ENCODE measurements around the gene PARD6G.
"Not testable (repeated sequence)": the region's sequence is repeated elsewhere in the genome, so short reads cannot be mapped to it uniquely, and the experiment has no call there.

PARD6G gene

DNA sequence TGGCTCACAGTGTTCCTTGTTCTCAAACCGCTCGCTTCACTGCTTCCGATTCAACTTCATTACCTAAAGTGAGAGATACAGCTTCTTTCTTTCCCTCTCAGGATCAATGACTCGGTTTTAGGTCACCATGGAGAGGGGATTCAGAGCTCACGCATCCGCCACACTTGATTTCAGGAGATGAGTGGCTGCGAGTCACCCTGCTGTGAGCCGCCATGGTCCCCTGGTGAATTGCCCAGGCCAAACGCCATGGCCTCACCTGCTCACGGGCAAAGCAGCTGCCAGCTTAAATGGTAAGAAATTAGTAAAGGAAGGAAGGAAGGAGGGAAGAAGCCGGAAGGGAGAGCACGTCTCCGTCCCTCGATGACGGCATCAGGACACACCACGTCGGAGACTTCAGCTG is 77.7 kb downstream of the PARD6G start:
- no peak overlapping the region for H3K4me3 Mint-ChIP-seq
- no peak overlapping the region for H3K27ac Mint-ChIP-seq
- peaks cover 3% of the 10 kb centered on the region for H3K4me1 Mint-ChIP-seq
- ATAC-seq (ENCODE audit: low read depth) (no peak), DNase-seq (ENCODE audit: low spot score in 2 of 2) (no peak)
- H3K9me3 Mint-ChIP-seq: peaks cover 4% of the 10 kb centered on the region
- peaks cover 19% of the 10 kb centered on the region for H3K27me3 Mint-ChIP-seq
- H3K36me3 Mint-ChIP-seq: peaks cover 4% of the 10 kb centered on the region

DNA sequence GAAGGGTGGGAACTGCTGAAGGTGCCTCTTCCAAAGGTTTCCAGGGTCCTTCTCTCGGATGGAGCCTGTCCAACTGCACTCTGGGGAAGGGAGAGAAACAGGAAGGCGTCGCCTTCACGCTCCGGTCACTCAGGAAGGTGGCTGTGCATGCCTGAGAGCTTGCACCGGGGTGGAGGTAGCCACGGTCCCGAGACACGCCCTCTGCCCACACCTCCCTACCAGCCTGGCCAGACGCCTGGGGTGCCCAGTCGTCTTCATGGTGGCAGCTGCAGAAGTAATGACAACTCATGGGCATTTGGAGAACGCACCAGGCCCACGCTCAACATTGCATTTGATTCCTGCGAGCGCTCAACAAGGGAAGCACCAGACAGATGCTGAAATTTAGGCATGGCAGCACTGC is 78.3 kb downstream of the PARD6G start:
- H3K36me3 Mint-ChIP-seq: peaks cover 9% of the 10 kb centered on the region
- H3K9me3 Mint-ChIP-seq: peaks cover 8% of the 10 kb centered on the region
- H3K27me3 Mint-ChIP-seq: peaks cover 18% of the 10 kb centered on the region
- ATAC-seq (ENCODE audit: low read depth) (no peak), DNase-seq (ENCODE audit: low spot score in 2 of 2) (no peak)
- no peak overlapping the region for H3K27ac Mint-ChIP-seq
- H3K4me1 Mint-ChIP-seq: peaks cover 3% of the 10 kb centered on the region
- no peak overlapping the region for H3K4me3 Mint-ChIP-seq

DNA sequence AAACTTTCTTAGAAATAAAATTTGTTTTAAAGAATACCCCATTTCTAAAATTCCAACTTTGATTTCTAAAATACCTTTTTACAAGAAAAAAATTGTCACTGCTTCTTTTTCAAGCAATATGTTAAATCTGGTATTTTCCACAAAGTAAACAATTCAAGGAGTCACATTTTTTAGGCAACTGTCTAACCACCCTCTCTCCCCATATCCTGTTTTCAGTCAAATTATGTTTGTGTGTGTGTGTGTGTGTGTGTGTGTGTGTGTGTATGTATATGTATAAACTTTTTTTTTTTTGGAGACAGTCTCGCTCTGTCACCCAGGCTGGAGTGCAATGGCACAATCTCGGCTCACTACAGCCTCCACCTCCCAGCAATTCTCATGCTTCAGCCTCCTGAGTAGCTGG is 79.0 kb downstream of the PARD6G start:
- Mint-ChIP-seq H3K9me3 (peaks cover 8% of the 10 kb centered on the region), H3K27ac (no peak overlapping the region), H3K27me3 (peaks cover 18% of the 10 kb centered on the region), H3K36me3 (peaks cover 9% of the 10 kb centered on the region), H3K4me3 (no peak overlapping the region), H3K4me1 (peaks cover 3% of the 10 kb centered on the region)
- no peak for ATAC-seq (ENCODE audit: low read depth)
- no peak for DNase-seq (ENCODE audit: low spot score in 2 of 2)

DNA sequence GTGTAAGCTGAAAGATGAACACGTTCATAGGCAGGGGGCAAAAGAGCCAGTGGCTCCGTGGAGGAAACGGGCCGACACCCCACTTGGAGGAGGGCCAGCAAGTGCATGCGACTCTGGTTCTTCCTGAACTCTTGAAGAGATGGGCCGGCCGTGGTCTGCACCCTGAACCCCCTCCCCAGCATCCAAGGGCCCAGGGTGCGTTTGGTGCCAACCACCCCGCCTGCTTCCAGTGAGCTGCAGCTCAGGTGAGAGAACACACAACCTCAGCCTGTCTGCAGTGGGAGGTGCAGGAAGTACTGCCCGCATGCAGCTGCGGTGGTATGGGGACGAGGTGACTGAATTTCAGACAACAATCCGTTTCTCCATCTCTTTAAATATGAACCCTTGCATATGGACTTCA is 79.4 kb downstream of the PARD6G start:
- no peak for ATAC-seq (ENCODE audit: low read depth)

DNA sequence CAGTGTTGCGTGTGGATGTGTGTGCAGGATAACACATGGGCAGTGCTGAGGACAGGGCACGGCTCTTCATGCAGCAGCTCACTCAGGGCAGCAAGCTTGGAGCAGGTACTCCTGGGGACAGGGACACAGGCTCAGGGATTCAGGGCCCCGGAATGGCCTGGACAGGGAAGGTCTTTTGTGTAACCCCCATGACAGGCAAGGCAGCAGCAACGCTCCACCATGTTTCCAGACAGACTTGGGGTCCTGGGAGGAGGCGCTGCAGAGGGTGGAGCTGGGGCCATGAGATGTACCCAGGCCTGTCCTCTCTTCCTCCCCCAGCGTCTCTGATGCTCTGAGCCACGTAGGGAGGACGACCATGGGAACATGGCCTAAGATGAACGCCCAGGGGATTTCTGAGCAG is 80.0 kb downstream of the PARD6G start:
- H3K27me3 Mint-ChIP-seq: peaks cover 17% of the 10 kb centered on the region
- no peak overlapping the region for H3K27ac Mint-ChIP-seq
- H3K9me3 Mint-ChIP-seq: peaks cover 8% of the 10 kb centered on the region
- H3K4me1 Mint-ChIP-seq: peaks cover 3% of the 10 kb centered on the region
- ATAC-seq (ENCODE audit: low read depth) (no peak), DNase-seq (ENCODE audit: low spot score in 2 of 2) (no peak)
- H3K4me3 Mint-ChIP-seq: no peak overlapping the region
- H3K36me3 Mint-ChIP-seq: peaks cover 11% of the 10 kb centered on the region

More for the DNA sequence above, 79.4 kb downstream of the PARD6G start:
- DNase-seq (ENCODE audit: low spot score in 2 of 2): no peak
- peaks cover 8% of the 10 kb centered on the region for H3K9me3 Mint-ChIP-seq
- H3K27ac Mint-ChIP-seq: no peak overlapping the region
- H3K4me3 Mint-ChIP-seq: no peak overlapping the region
- H3K4me1 Mint-ChIP-seq: peaks cover 3% of the 10 kb centered on the region
- H3K27me3 Mint-ChIP-seq: peaks cover 16% of the 10 kb centered on the region
- H3K36me3 Mint-ChIP-seq: peaks cover 9% of the 10 kb centered on the region

DNA sequence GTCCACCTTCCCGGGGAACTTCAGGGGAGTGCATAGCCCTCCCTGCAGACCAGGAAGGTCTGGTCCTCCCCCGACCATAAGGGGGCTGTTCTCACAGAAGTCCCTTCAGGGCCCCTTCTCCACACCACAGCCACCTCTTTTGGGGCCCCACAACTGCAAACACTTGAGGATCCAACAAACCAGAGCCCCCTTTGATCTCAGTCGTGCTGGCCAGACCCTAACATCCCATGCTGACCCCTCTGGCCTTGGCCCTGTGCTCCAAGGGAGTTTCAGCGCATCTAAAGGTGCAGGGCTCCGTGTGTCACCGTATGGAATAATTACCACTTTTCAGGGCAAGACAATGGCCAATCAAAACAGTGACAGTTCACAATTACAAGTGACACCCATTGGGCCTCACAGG is 80.6 kb downstream of the PARD6G start:
- H3K4me1 Mint-ChIP-seq: peaks cover 3% of the 10 kb centered on the region
- peaks cover 16% of the 10 kb centered on the region for H3K27me3 Mint-ChIP-seq
- ATAC-seq (ENCODE audit: low read depth): no peak
- H3K4me3 Mint-ChIP-seq: no peak overlapping the region
- H3K27ac Mint-ChIP-seq: no peak overlapping the region
- no peak for DNase-seq (ENCODE audit: low spot score in 2 of 2)
- H3K36me3 Mint-ChIP-seq: peaks cover 11% of the 10 kb centered on the region
- H3K9me3 Mint-ChIP-seq: peaks cover 8% of the 10 kb centered on the region

DNA sequence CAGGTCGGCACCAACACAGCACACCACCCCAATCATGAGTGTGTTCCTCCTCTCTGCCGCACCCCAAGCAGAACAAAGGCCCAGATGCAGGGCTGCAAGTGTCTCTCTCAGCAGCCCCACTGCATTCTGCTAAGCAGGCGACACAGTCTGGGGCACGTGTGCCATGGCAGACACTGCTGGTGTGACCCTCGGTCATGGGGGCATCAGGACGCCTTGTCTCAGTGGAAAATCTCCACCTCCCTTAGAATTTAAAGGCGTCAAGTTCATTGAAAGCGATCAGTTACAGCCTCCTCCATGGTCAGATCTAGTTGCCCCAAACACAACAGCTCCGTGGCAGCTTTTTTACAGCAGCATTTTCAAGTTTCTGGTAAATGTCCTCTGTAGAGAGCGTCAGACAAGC is 81.1 kb downstream of the PARD6G start:
- peaks cover 11% of the 10 kb centered on the region for H3K36me3 Mint-ChIP-seq
- H3K4me3 Mint-ChIP-seq: no peak overlapping the region
- no peaks in the 10 kb centered on the region for H3K4me1 Mint-ChIP-seq
- H3K27ac Mint-ChIP-seq: no peak overlapping the region
- DNase-seq (ENCODE audit: low spot score in 2 of 2) (no peak), ATAC-seq (ENCODE audit: low read depth) (no peak)
- H3K9me3 Mint-ChIP-seq: peaks cover 8% of the 10 kb centered on the region
- H3K27me3 Mint-ChIP-seq: peaks cover 13% of the 10 kb centered on the region

DNA sequence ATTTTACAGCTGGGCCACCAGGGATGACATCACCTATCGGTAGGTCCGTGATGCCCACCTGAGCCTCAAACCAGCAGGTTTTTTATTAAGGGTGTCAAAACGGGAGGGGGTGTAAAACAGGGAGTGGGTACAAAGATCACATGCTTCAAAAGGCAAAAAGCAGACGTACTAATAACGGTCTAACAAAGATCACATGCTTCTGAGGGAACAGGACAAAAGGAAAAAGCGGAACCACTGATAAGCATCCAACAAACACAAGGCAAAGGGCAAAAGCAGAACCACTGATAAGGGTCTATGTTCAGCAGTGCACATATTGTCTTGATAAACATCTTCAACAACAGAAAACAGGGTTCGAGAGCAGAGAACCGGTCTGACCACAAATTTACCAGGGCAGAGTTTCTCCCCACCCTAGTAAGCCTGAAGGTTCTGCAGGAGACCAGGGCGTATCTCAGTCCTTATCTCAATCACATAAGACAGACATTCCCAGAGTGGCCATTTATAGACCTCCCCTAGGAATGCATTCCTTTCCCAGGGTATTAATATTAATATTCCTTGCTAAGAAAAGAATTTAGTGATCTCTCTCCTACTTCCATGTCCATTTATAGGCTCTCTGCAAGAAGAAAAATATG is 82.5 kb downstream of the PARD6G start:
- ATAC-seq (ENCODE audit: low read depth); H3K27ac Mint-ChIP-seq; H3K4me1 Mint-ChIP-seq; H3K4me3 Mint-ChIP-seq; H3K27me3 Mint-ChIP-seq; DNase-seq (ENCODE audit: low spot score in 2 of 2); H3K9me3 Mint-ChIP-seq: not testable (repeated sequence)
- peaks cover 11% of the 10 kb centered on the region for H3K36me3 Mint-ChIP-seq

DNA sequence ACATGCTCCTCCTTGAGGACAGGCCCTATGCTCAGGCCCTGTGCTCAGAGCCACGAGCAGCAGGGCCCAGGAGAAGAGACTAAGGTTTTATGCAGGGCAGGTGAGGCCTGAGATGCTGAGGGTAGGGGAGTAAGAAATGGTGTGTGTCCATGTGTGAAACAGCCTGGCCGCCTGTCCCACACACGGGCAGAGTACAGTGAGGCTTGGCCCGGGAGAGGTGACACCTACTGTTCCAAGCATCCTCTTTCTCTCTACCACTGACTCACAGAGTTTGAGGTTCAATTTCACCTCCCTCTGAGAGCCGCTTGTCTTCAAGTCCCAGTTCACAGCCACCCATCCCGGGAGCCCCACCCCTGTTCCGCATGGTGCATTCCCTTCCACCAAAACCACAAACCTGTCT is 84.1 kb downstream of the PARD6G start:
- Mint-ChIP-seq H3K27me3 (peaks cover 4% of the 10 kb centered on the region), H3K36me3 (peaks cover 11% of the 10 kb centered on the region), H3K4me1 (no peaks in the 10 kb centered on the region), H3K27ac (no peak overlapping the region), H3K4me3 (no peak overlapping the region), H3K9me3 (peaks cover 8% of the 10 kb centered on the region)
- DNase-seq (ENCODE audit: low spot score in 2 of 2) (no peak), ATAC-seq (ENCODE audit: low read depth) (no peak)

DNA sequence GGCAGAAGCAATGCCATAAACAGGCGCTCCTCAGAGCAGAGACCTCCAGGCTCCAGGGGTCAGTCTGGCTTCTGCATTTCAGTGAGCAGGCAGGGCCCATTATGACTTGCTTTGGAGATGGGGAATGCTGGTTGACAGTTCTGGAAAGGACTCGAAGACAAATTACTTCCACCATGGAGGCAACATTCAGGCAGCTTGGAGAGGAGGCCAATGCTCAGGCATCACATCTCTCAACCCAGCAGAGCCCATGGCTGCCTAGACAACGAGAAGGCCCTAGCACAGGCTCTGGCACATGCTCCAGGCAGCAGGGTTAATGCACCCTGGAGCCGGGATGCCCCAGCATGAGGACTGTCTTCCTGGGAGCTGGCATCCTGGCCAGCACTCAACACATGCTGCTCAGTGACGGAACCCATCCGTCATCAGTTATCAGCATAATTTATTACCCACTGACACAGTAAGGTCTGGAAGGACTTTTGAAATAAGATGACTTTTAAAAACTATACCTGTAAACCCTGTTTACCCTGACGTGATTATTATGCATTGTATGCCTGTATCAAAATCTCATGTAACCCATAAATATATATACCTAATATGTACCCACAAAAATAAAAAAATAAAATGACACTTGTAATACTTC is 85.4 kb downstream of the PARD6G start:
- Mint-ChIP-seq H3K4me1 (no peaks in the 10 kb centered on the region), H3K27me3 (peaks cover 5% of the 10 kb centered on the region)
- ATAC-seq (ENCODE audit: low read depth): no peak

DNA sequence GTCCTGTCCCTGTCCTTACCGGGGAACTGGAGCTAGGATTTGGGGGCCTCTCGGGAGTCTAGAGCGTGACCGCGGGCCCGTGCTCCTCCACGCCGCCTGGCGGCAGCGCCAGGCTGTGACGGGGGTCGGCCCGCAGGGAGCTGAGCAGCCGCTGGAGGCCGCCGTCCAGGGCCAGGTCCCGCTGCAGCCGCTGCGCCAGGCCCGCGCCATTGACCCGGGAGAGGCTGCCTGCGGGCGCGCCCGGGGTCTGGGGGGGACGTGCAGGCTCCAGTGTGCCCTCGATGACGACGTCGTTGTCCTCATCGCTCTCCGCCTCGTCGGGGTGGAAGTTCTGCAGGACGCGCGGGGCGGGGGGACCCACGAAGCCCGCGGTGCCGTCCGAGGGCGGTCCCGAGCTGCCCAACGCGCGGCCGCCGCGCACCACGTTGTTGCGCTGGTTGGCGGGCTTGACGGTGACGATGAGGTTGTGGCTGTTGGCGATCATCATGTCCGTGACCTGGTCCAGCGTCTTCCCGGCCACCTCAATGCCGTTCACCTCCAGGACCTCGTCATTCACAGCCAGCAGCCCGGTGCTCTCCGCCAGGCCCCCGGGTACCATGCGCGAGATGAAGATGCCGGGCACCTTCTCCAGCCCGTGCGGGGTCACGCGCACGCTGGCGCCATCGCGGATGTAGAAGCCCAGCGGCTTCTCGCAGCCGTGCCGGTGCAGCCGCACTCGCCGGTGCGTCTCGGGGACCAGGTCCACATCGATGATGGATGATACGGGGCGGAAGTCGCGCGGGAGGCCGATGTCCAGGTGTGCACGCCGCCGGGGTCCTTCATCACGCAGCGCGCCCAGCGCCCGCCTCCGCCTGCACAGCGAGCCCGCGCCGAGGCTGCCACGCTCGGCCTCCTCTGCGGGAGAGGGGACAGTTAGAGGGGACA is 87.3 kb downstream of the PARD6G start:
- no peak overlapping the region for H3K27ac Mint-ChIP-seq

More for the DNA sequence above, 85.4 kb downstream of the PARD6G start:
- peaks cover 8% of the 10 kb centered on the region for H3K9me3 Mint-ChIP-seq
- no peak overlapping the region for H3K4me3 Mint-ChIP-seq
- H3K36me3 Mint-ChIP-seq: peaks cover 11% of the 10 kb centered on the region
- no peak overlapping the region for H3K27ac Mint-ChIP-seq
- no peak for DNase-seq (ENCODE audit: low spot score in 2 of 2)

DNA sequence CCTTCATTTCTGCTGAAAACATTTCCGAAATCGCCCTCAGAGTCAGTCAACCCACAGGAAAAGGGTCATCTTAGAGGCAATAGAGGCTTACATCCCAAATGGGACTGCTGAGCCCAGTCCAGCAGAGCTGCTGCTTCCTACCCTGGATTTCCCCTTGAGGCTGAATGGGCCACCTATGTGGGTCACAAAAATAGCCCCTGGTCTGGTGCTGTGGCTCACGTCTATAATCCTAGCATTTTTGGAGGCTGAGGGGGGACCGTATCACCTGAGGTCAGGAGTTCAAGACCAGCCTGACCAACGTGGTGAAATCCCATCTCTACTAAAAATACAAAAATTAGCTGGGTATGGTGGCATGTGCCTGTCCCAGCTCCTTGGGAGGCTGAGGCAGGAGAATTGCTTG is 88.9 kb downstream of the PARD6G start:
- no peak for ATAC-seq (ENCODE audit: low read depth)
- Mint-ChIP-seq H3K9me3 (no peaks in the 10 kb centered on the region), H3K36me3 (peaks cover 2% of the 10 kb centered on the region), H3K4me3 (no peak overlapping the region), H3K27me3 (peaks cover 4% of the 10 kb centered on the region), H3K4me1 (peaks cover 7% of the 10 kb centered on the region), H3K27ac (no peak overlapping the region)
- no peak for DNase-seq (ENCODE audit: low spot score in 2 of 2)

More for the DNA sequence above, 87.3 kb downstream of the PARD6G start:
- DNase-seq (ENCODE audit: low spot score in 2 of 2) (peak in 1 of 2 donors; percentile 37), ATAC-seq (ENCODE audit: low read depth) (peak; percentile 64)
- Mint-ChIP-seq H3K4me3 (no peak overlapping the region), H3K4me1 (no peaks in the 10 kb centered on the region), H3K9me3 (peaks cover 6% of the 10 kb centered on the region), H3K36me3 (peaks cover 8% of the 10 kb centered on the region), H3K27me3 (peaks cover 5% of the 10 kb centered on the region)

DNA sequence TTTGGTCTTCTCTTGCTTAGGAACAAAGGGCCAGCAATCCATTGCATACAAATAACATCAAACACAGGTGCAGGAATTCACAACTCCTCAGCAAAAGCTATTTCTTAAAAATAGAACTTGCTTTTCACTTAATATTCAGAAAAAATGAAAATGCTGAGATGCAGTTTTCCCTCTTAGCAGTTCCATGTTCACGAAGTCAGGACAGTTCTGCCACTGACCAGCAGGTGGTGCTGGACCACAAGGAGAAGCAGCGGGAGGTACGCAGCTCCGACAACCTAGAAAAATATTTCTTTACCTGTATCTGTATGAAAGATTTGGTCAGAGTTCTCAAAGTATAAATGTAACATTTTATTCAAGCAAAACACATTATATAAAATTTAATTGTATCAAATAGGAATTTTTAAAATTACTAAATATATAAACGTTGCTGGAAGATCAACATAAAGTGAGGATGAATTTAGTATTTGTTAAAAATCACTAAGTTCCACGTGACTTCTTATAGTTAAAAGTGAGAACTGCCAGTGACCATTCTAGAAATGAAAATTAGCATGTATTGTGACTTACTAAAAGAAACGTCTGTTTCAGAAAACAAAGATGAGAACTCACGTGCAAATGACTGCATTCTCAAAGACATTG is 89.5 kb downstream of the PARD6G start:
- peaks cover 2% of the 10 kb centered on the region for H3K36me3 Mint-ChIP-seq
- DNase-seq (ENCODE audit: low spot score in 2 of 2): peak; percentile 60 to 72
- no peak overlapping the region for H3K4me3 Mint-ChIP-seq

DNA sequence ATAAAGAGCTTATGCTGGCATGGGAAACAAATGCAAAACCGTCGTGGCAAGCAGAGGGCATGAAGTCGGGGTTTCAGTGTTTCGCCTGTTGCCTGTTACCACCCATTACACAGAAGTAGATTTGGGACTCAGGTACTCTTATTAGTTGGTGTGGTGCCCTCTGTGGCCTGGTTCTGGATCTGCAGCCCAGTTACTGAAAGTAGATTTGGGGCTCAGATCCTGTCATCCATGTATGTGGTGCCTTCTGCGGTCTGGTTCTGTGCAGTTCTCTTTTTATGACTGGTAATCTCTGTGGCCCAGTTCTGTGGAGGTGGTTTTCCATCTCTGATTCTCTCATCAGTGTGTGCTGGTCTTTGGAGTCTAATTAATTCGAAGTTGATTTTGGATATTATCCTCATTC is 93.0 kb downstream of the PARD6G start:
- no peaks in the 10 kb centered on the region for H3K36me3 Mint-ChIP-seq
- H3K4me1 Mint-ChIP-seq: peaks cover 7% of the 10 kb centered on the region
- no peak overlapping the region for H3K27ac Mint-ChIP-seq
- no peak overlapping the region for H3K4me3 Mint-ChIP-seq
- peaks cover 1% of the 10 kb centered on the region for H3K27me3 Mint-ChIP-seq
- ATAC-seq (ENCODE audit: low read depth) (peak; percentile 93), DNase-seq (ENCODE audit: low spot score in 2 of 2) (peak; percentile 35 to 50)
- H3K9me3 Mint-ChIP-seq: no peaks in the 10 kb centered on the region

More for the DNA sequence above, 89.5 kb downstream of the PARD6G start:
- peaks cover 7% of the 10 kb centered on the region for H3K4me1 Mint-ChIP-seq
- ATAC-seq (ENCODE audit: low read depth): peak; percentile 49
- no peak overlapping the region for H3K27ac Mint-ChIP-seq
- H3K9me3 Mint-ChIP-seq: no peaks in the 10 kb centered on the region
- H3K27me3 Mint-ChIP-seq: peaks cover 4% of the 10 kb centered on the region

Measured in memory B cell (primary cell).